ENCODE data around the gene SCAPER.

The SCAPER gene

DNA sequence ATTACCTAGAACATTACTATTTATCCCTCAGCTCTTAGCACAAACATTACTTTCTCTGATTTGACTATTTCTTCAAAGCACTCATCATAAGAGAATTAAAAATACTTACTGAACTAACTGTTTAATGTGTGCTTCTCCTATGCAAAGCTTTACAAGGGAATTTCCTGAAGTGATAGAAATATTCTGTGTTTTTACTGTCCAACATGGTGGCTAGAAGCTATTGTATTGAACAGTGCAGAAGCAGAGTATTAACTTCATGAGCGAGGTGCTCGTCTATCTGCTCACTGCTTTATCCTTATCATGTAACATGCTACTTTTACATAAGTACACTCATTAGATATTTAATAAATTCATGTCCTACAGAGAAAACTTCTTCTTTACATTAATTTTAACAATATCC is 329.5 kb downstream of the SCAPER start:
- ChIA-PET CTCF (interaction anchor here (1.7 kb wide), 1 partner anchor 12 kb away, joined by 4 read pairs; no protein-coding TSS in a partner anchor), POLR2A (no interaction called here)
- TF ChIP-seq, protein P1, sequence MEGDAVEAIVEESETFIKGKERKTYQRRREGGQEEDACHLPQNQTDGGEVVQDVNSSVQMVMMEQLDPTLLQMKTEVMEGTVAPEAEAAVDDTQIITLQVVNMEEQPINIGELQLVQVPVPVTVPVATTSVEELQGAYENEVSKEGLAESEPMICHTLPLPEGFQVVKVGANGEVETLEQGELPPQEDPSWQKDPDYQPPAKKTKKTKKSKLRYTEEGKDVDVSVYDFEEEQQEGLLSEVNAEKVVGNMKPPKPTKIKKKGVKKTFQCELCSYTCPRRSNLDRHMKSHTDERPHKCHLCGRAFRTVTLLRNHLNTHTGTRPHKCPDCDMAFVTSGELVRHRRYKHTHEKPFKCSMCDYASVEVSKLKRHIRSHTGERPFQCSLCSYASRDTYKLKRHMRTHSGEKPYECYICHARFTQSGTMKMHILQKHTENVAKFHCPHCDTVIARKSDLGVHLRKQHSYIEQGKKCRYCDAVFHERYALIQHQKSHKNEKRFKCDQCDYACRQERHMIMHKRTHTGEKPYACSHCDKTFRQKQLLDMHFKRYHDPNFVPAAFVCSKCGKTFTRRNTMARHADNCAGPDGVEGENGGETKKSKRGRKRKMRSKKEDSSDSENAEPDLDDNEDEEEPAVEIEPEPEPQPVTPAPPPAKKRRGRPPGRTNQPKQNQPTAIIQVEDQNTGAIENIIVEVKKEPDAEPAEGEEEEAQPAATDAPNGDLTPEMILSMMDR (IDR thresholded peaks at IDR 0.05; ENCODE audit: control extremely low read depth, extremely low read depth, low read depth, missing control alignments): no peak
- no peak for DNase-seq (ENCODE audit: extremely low spot score)

GRCh38 chr15:76575274-76575673 is 329.9 kb downstream of the SCAPER start:
- POLR2A ChIA-PET: no interaction called here
- DNase-seq (ENCODE audit: extremely low spot score): peak; percentile 59
- TF ChIP-seq, protein P1 (IDR thresholded peaks at IDR 0.05; ENCODE audit: control extremely low read depth, extremely low read depth, low read depth, missing control alignments): no peak
- CTCF ChIA-PET: interaction anchor here (1.7 kb wide), 1 partner anchor 12 kb away, joined by 4 read pairs; no protein-coding TSS in a partner anchor

- TF ChIP-seq, protein P1 (IDR thresholded peaks at IDR 0.05; ENCODE audit: control extremely low read depth, extremely low read depth, low read depth, missing control alignments): no peak
- POLR2A ChIA-PET: no interaction called here
- CTCF ChIA-PET: interaction anchor here (1.1 kb wide), 1 partner anchor 10 kb away, joined by 3 read pairs; no protein-coding TSS in a partner anchor
- DNase-seq (ENCODE audit: extremely low spot score): no peak
Measured at GRCh38 chr15:76572983-76573314, 332.2 kb downstream of the SCAPER start.

- POLR2A ChIA-PET: interaction anchor here (0.6 kb wide), 1 partner anchor 23 kb away, joined by 3 read pairs; no protein-coding TSS in a partner anchor
- CTCF ChIA-PET: no interaction called here
Measured at GRCh38 chr15:76566276-76566675, 338.9 kb downstream of the SCAPER start.

DNA sequence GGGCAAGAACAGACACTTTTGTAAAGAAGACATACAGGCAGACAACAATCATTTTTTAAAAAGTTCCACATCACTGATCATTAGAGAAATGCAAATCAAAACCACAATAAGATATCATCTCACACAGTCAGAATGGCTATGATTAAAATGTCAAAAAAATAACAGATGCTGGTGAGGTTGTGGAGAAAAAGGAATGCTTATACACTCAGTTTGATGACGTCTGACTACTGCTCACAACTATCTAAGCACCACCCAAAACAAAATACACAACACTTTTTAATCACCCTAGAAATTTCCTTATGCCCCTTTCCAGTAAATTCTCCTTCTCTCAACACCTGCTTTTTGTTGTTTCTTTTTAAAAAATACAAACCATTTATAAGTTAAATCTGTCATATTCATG is 339.8 kb downstream of the SCAPER start:
- POLR2A ChIA-PET: no interaction called here
- DNase-seq (ENCODE audit: extremely low spot score): no peak
- CTCF ChIA-PET: no interaction called here
- TF ChIP-seq, protein P1 (IDR thresholded peaks at IDR 0.05; ENCODE audit: control extremely low read depth, extremely low read depth, low read depth, missing control alignments): no peak

More at GRCh38 chr15:76566276-76566675, 338.9 kb downstream of the SCAPER start:
- no peak for DNase-seq (ENCODE audit: extremely low spot score)
- TF ChIP-seq, protein P1 (IDR thresholded peaks at IDR 0.05; ENCODE audit: control extremely low read depth, extremely low read depth, low read depth, missing control alignments): no peak

DNA sequence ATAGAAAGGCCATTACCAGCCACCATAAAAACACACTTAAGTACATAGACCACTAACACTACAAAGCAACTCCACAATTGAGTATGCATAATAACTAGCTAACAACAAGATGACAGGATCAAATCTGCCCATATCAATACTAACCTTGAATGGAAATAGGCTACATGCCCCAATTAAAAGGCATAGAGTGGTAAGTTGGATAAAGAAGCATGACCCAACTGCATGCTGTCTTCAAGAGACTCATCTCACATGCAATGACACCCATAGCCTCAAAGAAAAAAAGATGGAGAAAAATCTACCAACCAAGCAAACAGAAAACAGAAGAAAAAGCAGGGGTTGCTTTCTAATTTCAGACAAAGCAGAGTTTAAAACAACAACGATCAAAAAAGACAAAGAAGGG is 349.9 kb downstream of the SCAPER start:
- CTCF ChIA-PET: no interaction called here
- POLR2A ChIA-PET: no interaction called here
- DNase-seq (ENCODE audit: extremely low spot score): no peak
- TF ChIP-seq, protein P1 (IDR thresholded peaks at IDR 0.05; ENCODE audit: control extremely low read depth, extremely low read depth, low read depth, missing control alignments): no peak

- no peak for DNase-seq (ENCODE audit: extremely low spot score)
- ChIA-PET CTCF (interaction anchor here (1.1 to 1.2 kb wide), 2 partner anchors 34 to 73 kb away, joined by 3 read pairs; no protein-coding TSS in a partner anchor), POLR2A (no interaction called here)
- TF ChIP-seq, protein P1 (IDR thresholded peaks at IDR 0.05; ENCODE audit: control extremely low read depth, extremely low read depth, low read depth, missing control alignments): no peak
Measured at GRCh38 chr15:76553564-76553963, 351.6 kb downstream of the SCAPER start.
